OCI-LY3 (cell line): ENCODE measurements around the gene WSCD2.

ENCODE experiments used
- H2AFZ ChIP-seq: fragments of 200-600, 300-600 bp; shearing (Covaris generic); 2 replicates; pipeline ENCODE4 v1.6.0; 2014; ENCODE audit warnings: antibody characterized with exemption, low read depth, low read length
- H3K27ac ChIP-seq: fragments of 200-600, 300-600 bp; sonication (generic); 2 replicates; pipeline ENCODE4 v1.5.1; 2014; ENCODE audit warnings: mild to moderate bottlenecking, low read length, moderate library complexity, mixed read lengths
- H3K27me3 ChIP-seq: fragments of 200-600, 300-600 bp; sonication (generic); 2 replicates; pipeline ENCODE4 v1.6.1; 2014; ENCODE audit warnings: low read depth, low read length, mixed read lengths
- H3K36me3 ChIP-seq: fragments of 200-600, 300-600 bp; sonication (generic); replicated peaks from 2 replicates; pipeline ENCODE3; 2014; ENCODE audit warnings: low read depth, low read length, mixed read lengths
- H3K4me1 ChIP-seq: fragments of 300-600, 200-600 bp; sonication (generic); 2 replicates; pipeline ENCODE4 v1.6.1; 2014; ENCODE audit warnings: low read length, mixed read lengths
- H3K4me2 ChIP-seq: fragments of 200-600, 300-600 bp; sonication (generic); 2 replicates; pipeline ENCODE4 v1.6.1; 2014; ENCODE audit warnings: low read length, mixed read lengths
- H3K4me3 ChIP-seq: fragments of 300-600, 200-600 bp; sonication (generic); 2 replicates; pipeline ENCODE4 v1.5.1; 2014; ENCODE audit warnings: antibody characterized with exemption, mild to moderate bottlenecking, low read length, moderate library complexity
- H3K79me2 ChIP-seq: fragments of 300-600, 200-600 bp; shearing (Covaris generic); 2 replicates; pipeline ENCODE4 v1.6.1; 2014; ENCODE audit warnings: mild to moderate bottlenecking, low read length, mixed read lengths
- H3K9ac ChIP-seq: fragments of 300-600, 200-600 bp; shearing (Covaris generic); 2 replicates; pipeline ENCODE4 v1.6.0; 2014; ENCODE audit warnings: mild to moderate bottlenecking, low read length, moderate library complexity
- H3K9me3 ChIP-seq: fragments of 200-600, 300-600 bp; shearing (Covaris generic); 2 replicates; pipeline ENCODE4 v1.6.1; 2014; ENCODE audit warnings: low read length, mixed read lengths; ENCODE audit not compliant: insufficient read depth
- H4K20me1 ChIP-seq: fragments of 200-600, 300-600 bp; sonication (generic); 2 replicates; pipeline ENCODE4 v1.6.1; 2016; ENCODE audit warnings: low read length, mixed read lengths; ENCODE audit not compliant: insufficient read depth
- CTCF ChIP-seq: fragments of 200-600, 300-600 bp; sonication (generic); IDR thresholded peaks from 2 replicates; pipeline ENCODE4 v1.5.1; 2014; ENCODE audit warnings: antibody characterized with exemption, low read length, low read depth
- EZH2phosphoT487 ChIP-seq: fragments of 200-600 bp; shearing (Covaris generic); IDR thresholded peaks from 2 replicates; pipeline ENCODE4 v1.6.1; 2018; ENCODE audit warnings: antibody characterized with exemption, mixed run types, low read depth

The WSCD2 gene

GRCh38 chr12:108122644-108123043, 6.4 kb upstream of the WSCD2 start:
- H3K4me2 ChIP-seq, result no peak overlapping the region
- no peaks in the 10 kb centered on the region for H3K36me3 ChIP-seq
- H3K9ac ChIP-seq, result no peak overlapping the region
- no peaks in the 10 kb centered on the region for H3K9me3 ChIP-seq
- H3K79me2 ChIP-seq, result no peaks in the 10 kb centered on the region
- H4K20me1 ChIP-seq, result no peaks in the 10 kb centered on the region
- TF ChIP-seq EZH2phosphoT487, result no peak
- TF ChIP-seq CTCF, result no peak
- H3K4me3 ChIP-seq, result no peak overlapping the region
- no peak overlapping the region for H3K27ac ChIP-seq
- H3K4me1 ChIP-seq, result peaks cover 31% of the 10 kb centered on the region
- H2AFZ ChIP-seq, result no peak overlapping the region
- peaks cover 17% of the 10 kb centered on the region for H3K27me3 ChIP-seq

- H2AFZ ChIP-seq, result no peak overlapping the region
- H3K9me3 ChIP-seq, result no peaks in the 10 kb centered on the region
- no peak overlapping the region for H3K9ac ChIP-seq
- no peaks in the 10 kb centered on the region for H4K20me1 ChIP-seq
- H3K79me2 ChIP-seq, result no peaks in the 10 kb centered on the region
- H3K27me3 ChIP-seq, result peaks cover 25% of the 10 kb centered on the region
- no peaks in the 10 kb centered on the region for H3K36me3 ChIP-seq
- TF ChIP-seq EZH2phosphoT487, result no peak
- TF ChIP-seq CTCF, result no peak
- H3K4me2 ChIP-seq, result no peak overlapping the region
- no peak overlapping the region for H3K27ac ChIP-seq
- H3K4me1 ChIP-seq, result peaks cover 24% of the 10 kb centered on the region
- H3K4me3 ChIP-seq, result no peak overlapping the region
Observed at GRCh38 chr12:108123402-108123801, 5.7 kb upstream of the WSCD2 start.

GRCh38 chr12:108125073-108125472, 4.0 kb upstream of the WSCD2 start:
- no peak for TF ChIP-seq CTCF
- TF ChIP-seq EZH2phosphoT487, result no peak
- H4K20me1 ChIP-seq, result no peaks in the 10 kb centered on the region
- H3K27ac ChIP-seq, result no peak overlapping the region
- no peak overlapping the region for H3K9ac ChIP-seq
- peaks cover 37% of the 10 kb centered on the region for H3K27me3 ChIP-seq
- H2AFZ ChIP-seq, result no peak overlapping the region
- no peaks in the 10 kb centered on the region for H3K79me2 ChIP-seq
- peaks cover 16% of the 10 kb centered on the region for H3K4me1 ChIP-seq
- H3K4me3 ChIP-seq, result no peak overlapping the region
- no peaks in the 10 kb centered on the region for H3K36me3 ChIP-seq
- H3K9me3 ChIP-seq, result no peaks in the 10 kb centered on the region
- H3K4me2 ChIP-seq, result no peak overlapping the region

- Histone ChIP-seq H3K27ac (no peak overlapping the region), H3K4me2 (no peak overlapping the region), H3K9me3 (no peaks in the 10 kb centered on the region), H2AFZ (no peak overlapping the region), H3K79me2 (no peaks in the 10 kb centered on the region), H3K9ac (no peak overlapping the region), H4K20me1 (no peaks in the 10 kb centered on the region), H3K27me3 (peaks cover 48% of the 10 kb centered on the region), H3K36me3 (no peaks in the 10 kb centered on the region), H3K4me1 (peaks cover 10% of the 10 kb centered on the region), H3K4me3 (no peak overlapping the region)
- TF ChIP-seq CTCF (no peak), EZH2phosphoT487 (no peak)
Observed at GRCh38 chr12:108126212-108126611, 2.9 kb upstream of the WSCD2 start.
